ENCODE results near the gene AXIN2.

Gene AXIN2

GRCh38 chr17:65496801-65497200, 64.6 kb downstream of the AXIN2 start:
- no peaks in the 10 kb centered on the region for H3K36me3 ChIP-seq (ENCODE audit: control insufficient read depth in 4 of 4, insufficient read depth in 4 of 4, low read length in 3 of 4)
- H3K4me1 ChIP-seq (ENCODE audit: control extremely low read depth in 1 of 4, control insufficient read depth in 4 of 4, insufficient read depth in 4 of 4, low read length in 3 of 4) = no peaks in the 10 kb centered on the region
- no peak overlapping the region for H3K4me3 ChIP-seq (ENCODE audit: control insufficient read depth in 1 of 7, extremely low read depth in 1 of 7, insufficient read depth in 4 of 7, low read depth in 2 of 7, low read length in 6 of 7)
- no peaks in the 10 kb centered on the region for H3K9me3 ChIP-seq (ENCODE audit: control extremely low read depth in 1 of 5, control insufficient read depth in 4 of 5, insufficient read depth in 2 of 5, low read depth in 1 of 5, low read length in 4 of 5)
- H3K27ac ChIP-seq (ENCODE audit: insufficient read depth in 1 of 2, low read depth in 1 of 2, low read length in 2 of 2, poor library complexity in 1 of 2, severe bottlenecking in 2 of 2) = no peak overlapping the region
- WGBS (ENCODE audit: insufficient coverage) = 88% methylated on average over 7 of the region's 9 CpGs
- CTCF ChIA-PET = no interaction called here
- no peak for DNase-seq
- H3K27me3 ChIP-seq (replicated peaks in 2 of 5; ENCODE audit: control insufficient read depth in 4 of 5, insufficient read depth in 5 of 5, low read length in 4 of 5) = peaks cover 0 to 50% (median 11%) of the 10 kb centered on the region in 5 experiments
- POLR2A ChIA-PET = no interaction called here

- H3K36me3 ChIP-seq (ENCODE audit: control insufficient read depth in 4 of 4, insufficient read depth in 4 of 4, low read length in 3 of 4) = no peaks in the 10 kb centered on the region
- POLR2A ChIA-PET = no interaction called here
- H3K9me3 ChIP-seq (ENCODE audit: control extremely low read depth in 1 of 5, control insufficient read depth in 4 of 5, insufficient read depth in 2 of 5, low read depth in 1 of 5, low read length in 4 of 5) = no peaks in the 10 kb centered on the region
- 37% methylated on average over 10 of the region's 22 CpGs for WGBS (ENCODE audit: insufficient coverage)
- no peaks in the 10 kb centered on the region for H3K4me1 ChIP-seq (ENCODE audit: control extremely low read depth in 1 of 4, control insufficient read depth in 4 of 4, insufficient read depth in 4 of 4, low read length in 3 of 4)
- CTCF ChIA-PET = no interaction called here
- no peak overlapping the region for H3K27ac ChIP-seq (ENCODE audit: insufficient read depth in 1 of 2, low read depth in 1 of 2, low read length in 2 of 2, poor library complexity in 1 of 2, severe bottlenecking in 2 of 2)
- no peak overlapping the region for H3K4me3 ChIP-seq (ENCODE audit: control insufficient read depth in 1 of 7, extremely low read depth in 1 of 7, insufficient read depth in 4 of 7, low read depth in 2 of 7, low read length in 6 of 7)
- peaks cover 0 to 50% (median 11%) of the 10 kb centered on the region in 5 experiments for H3K27me3 ChIP-seq (replicated peaks in 2 of 5; ENCODE audit: control insufficient read depth in 4 of 5, insufficient read depth in 5 of 5, low read length in 4 of 5)
- DNase-seq = peak in 1 of 3 donors; percentile 2
These were observed 66.1 kb downstream of the AXIN2 start for GRCh38 chr17:65495122-65496055.

- H3K4me1 ChIP-seq (ENCODE audit: control extremely low read depth in 1 of 4, control insufficient read depth in 4 of 4, insufficient read depth in 4 of 4, low read length in 3 of 4) = no peaks in the 10 kb centered on the region
- no peak overlapping the region for H3K27ac ChIP-seq (ENCODE audit: insufficient read depth in 1 of 2, low read depth in 1 of 2, low read length in 2 of 2, poor library complexity in 1 of 2, severe bottlenecking in 2 of 2)
- H3K9me3 ChIP-seq (ENCODE audit: control extremely low read depth in 1 of 5, control insufficient read depth in 4 of 5, insufficient read depth in 2 of 5, low read depth in 1 of 5, low read length in 4 of 5) = no peaks in the 10 kb centered on the region
- DNase-seq = no peak
- H3K4me3 ChIP-seq (ENCODE audit: control insufficient read depth in 1 of 7, extremely low read depth in 1 of 7, insufficient read depth in 4 of 7, low read depth in 2 of 7, low read length in 6 of 7) = no peak overlapping the region
- H3K36me3 ChIP-seq (ENCODE audit: control insufficient read depth in 4 of 4, insufficient read depth in 4 of 4, low read length in 3 of 4) = no peaks in the 10 kb centered on the region
- POLR2A ChIA-PET = no interaction called here
- WGBS (ENCODE audit: insufficient coverage) = 82% methylated on average over 7 of the region's 7 CpGs
- CTCF ChIA-PET = no interaction called here
- peaks cover 0 to 16% (median 4%) of the 10 kb centered on the region in 5 experiments for H3K27me3 ChIP-seq (replicated peaks in 2 of 5; ENCODE audit: control insufficient read depth in 4 of 5, insufficient read depth in 5 of 5, low read length in 4 of 5)
These were observed 71.9 kb downstream of the AXIN2 start for GRCh38 chr17:65489413-65490155.

- no peak for DNase-seq
- Histone ChIP-seq H3K27ac (ENCODE audit: insufficient read depth in 1 of 2, low read depth in 1 of 2, low read length in 2 of 2, poor library complexity in 1 of 2, severe bottlenecking in 2 of 2) (no peak overlapping the region), H3K4me3 (ENCODE audit: control insufficient read depth in 1 of 7, extremely low read depth in 1 of 7, insufficient read depth in 4 of 7, low read depth in 2 of 7, low read length in 6 of 7) (no peak overlapping the region), H3K9me3 (ENCODE audit: control extremely low read depth in 1 of 5, control insufficient read depth in 4 of 5, insufficient read depth in 2 of 5, low read depth in 1 of 5, low read length in 4 of 5) (no peaks in the 10 kb centered on the region), H3K36me3 (ENCODE audit: control insufficient read depth in 4 of 4, insufficient read depth in 4 of 4, low read length in 3 of 4) (no peaks in the 10 kb centered on the region), H3K27me3 (replicated peaks in 2 of 5; ENCODE audit: control insufficient read depth in 4 of 5, insufficient read depth in 5 of 5, low read length in 4 of 5) (peaks cover 0 to 6% (median 0%) of the 10 kb centered on the region in 5 experiments), H3K4me1 (ENCODE audit: control extremely low read depth in 1 of 4, control insufficient read depth in 4 of 4, insufficient read depth in 4 of 4, low read length in 3 of 4) (no peaks in the 10 kb centered on the region)
- ChIA-PET POLR2A (no interaction called here), CTCF (no interaction called here)
- WGBS (ENCODE audit: insufficient coverage) = no CpG with 5 or more reads among the region's 1 CpG
These were observed 72.8 kb downstream of the AXIN2 start for GRCh38 chr17:65488665-65489064.

- H3K4me3 ChIP-seq (ENCODE audit: control insufficient read depth in 1 of 7, extremely low read depth in 1 of 7, insufficient read depth in 4 of 7, low read depth in 2 of 7, low read length in 6 of 7) = no peak overlapping the region
- DNase-seq = no peak
- CTCF ChIA-PET = no interaction called here
- POLR2A ChIA-PET = no interaction called here
- H3K9me3 ChIP-seq (ENCODE audit: control extremely low read depth in 1 of 5, control insufficient read depth in 4 of 5, insufficient read depth in 2 of 5, low read depth in 1 of 5, low read length in 4 of 5) = no peaks in the 10 kb centered on the region
- no peaks in the 10 kb centered on the region for H3K36me3 ChIP-seq (ENCODE audit: control insufficient read depth in 4 of 4, insufficient read depth in 4 of 4, low read length in 3 of 4)
- H3K27ac ChIP-seq (ENCODE audit: insufficient read depth in 1 of 2, low read depth in 1 of 2, low read length in 2 of 2, poor library complexity in 1 of 2, severe bottlenecking in 2 of 2) = no peak overlapping the region
- peaks cover 0 to 2% (median 0%) of the 10 kb centered on the region in 5 experiments for H3K27me3 ChIP-seq (replicated peaks in 2 of 5; ENCODE audit: control insufficient read depth in 4 of 5, insufficient read depth in 5 of 5, low read length in 4 of 5)
- no peaks in the 10 kb centered on the region for H3K4me1 ChIP-seq (ENCODE audit: control extremely low read depth in 1 of 4, control insufficient read depth in 4 of 4, insufficient read depth in 4 of 4, low read length in 3 of 4)
These were observed 73.5 kb downstream of the AXIN2 start for GRCh38 chr17:65487990-65488389.

GRCh38 chr17:65487161-65487560, 74.3 kb downstream of the AXIN2 start:
- no peaks in the 10 kb centered on the region for H3K9me3 ChIP-seq (ENCODE audit: control extremely low read depth in 1 of 5, control insufficient read depth in 4 of 5, insufficient read depth in 2 of 5, low read depth in 1 of 5, low read length in 4 of 5)
- ChIA-PET POLR2A (no interaction called here), CTCF (no interaction called here)
- 88% methylated on average over 7 of the region's 7 CpGs for WGBS (ENCODE audit: insufficient coverage)
- H3K27me3 ChIP-seq (replicated peaks in 2 of 5; ENCODE audit: control insufficient read depth in 4 of 5, insufficient read depth in 5 of 5, low read length in 4 of 5) = peaks cover 0 to 4% (median 0%) of the 10 kb centered on the region in 5 experiments
- no peak overlapping the region for H3K4me3 ChIP-seq (ENCODE audit: control insufficient read depth in 1 of 7, extremely low read depth in 1 of 7, insufficient read depth in 4 of 7, low read depth in 2 of 7, low read length in 6 of 7)
- H3K4me1 ChIP-seq (ENCODE audit: control extremely low read depth in 1 of 4, control insufficient read depth in 4 of 4, insufficient read depth in 4 of 4, low read length in 3 of 4) = no peaks in the 10 kb centered on the region
- no peak overlapping the region for H3K27ac ChIP-seq (ENCODE audit: insufficient read depth in 1 of 2, low read depth in 1 of 2, low read length in 2 of 2, poor library complexity in 1 of 2, severe bottlenecking in 2 of 2)
- no peaks in the 10 kb centered on the region for H3K36me3 ChIP-seq (ENCODE audit: control insufficient read depth in 4 of 4, insufficient read depth in 4 of 4, low read length in 3 of 4)
- no peak for DNase-seq

All from common myeloid progenitor, CD34-positive (primary cell).